ENCODE results near the gene HS3ST1.
A peak's percentile ranks its signal among the peaks of the same experiment; 100 is the strongest.

The HS3ST1 gene

GRCh38 chr4:11446155-11446811, 17.6 kb upstream of the HS3ST1 start:
- TF ChIP-seq CTCF (IDR thresholded peaks at IDR 0.05; ENCODE audit: extremely low read depth, missing control alignments), result no peak
- DNase-seq (ENCODE audit: low spot score), result no peak

- TF ChIP-seq CTCF (IDR thresholded peaks at IDR 0.05; ENCODE audit: extremely low read depth, missing control alignments), result no peak
- no peak for DNase-seq (ENCODE audit: low spot score)
Observed at GRCh38 chr4:11441194-11441556, 12.5 kb upstream of the HS3ST1 start.

GRCh38 chr4:11440481-11441193, 11.9 kb upstream of the HS3ST1 start:
- TF ChIP-seq CTCF (IDR thresholded peaks at IDR 0.05; ENCODE audit: extremely low read depth, missing control alignments), result no peak
- DNase-seq (ENCODE audit: low spot score), result no peak

- DNase-seq (ENCODE audit: low spot score), result no peak
- no peak for TF ChIP-seq CTCF (IDR thresholded peaks at IDR 0.05; ENCODE audit: extremely low read depth, missing control alignments)
Observed at GRCh38 chr4:11439836-11440235, 11.1 kb upstream of the HS3ST1 start.

- TF ChIP-seq CTCF (IDR thresholded peaks at IDR 0.05; ENCODE audit: extremely low read depth, missing control alignments), result no peak
- DNase-seq (ENCODE audit: low spot score), result no peak
Observed at GRCh38 chr4:11438647-11439046, 10.0 kb upstream of the HS3ST1 start.

GRCh38 chr4:11436673-11437072, 8.0 kb upstream of the HS3ST1 start:
- DNase-seq (ENCODE audit: low spot score), result no peak
- TF ChIP-seq CTCF (IDR thresholded peaks at IDR 0.05; ENCODE audit: extremely low read depth, missing control alignments), result no peak

GRCh38 chr4:11436084-11436483, 7.4 kb upstream of the HS3ST1 start:
- TF ChIP-seq CTCF (IDR thresholded peaks at IDR 0.05; ENCODE audit: extremely low read depth, missing control alignments), result no peak
- DNase-seq (ENCODE audit: low spot score), result peak; percentile 21

Measured in GM20000 (cell line).